GM23248 (cell line): ENCODE measurements around the gene KIZ. TPM values are rescaled to one million over a fixed set of nuclear protein-coding genes. Genes with fewer than 3 reads are reported as not detected.

Experiments
- DNase-seq: peaks from one replicate; pipeline ENCODE4 v3.0.0-alpha.2; 2015
- H2AFZ ChIP-seq: fragments of 200-600 bp; sonication (generic); 2 replicates; pipeline ENCODE4 v1.6.1; 2016; ENCODE audit warnings: antibody characterized with exemption
- H3F3A ChIP-seq: fragments of 200-600 bp; sonication (generic); 2 replicates; pipeline ENCODE4 v1.6.1; 2016; ENCODE audit warnings: mild to moderate bottlenecking, antibody characterized with exemption, mixed run types; ENCODE audit not compliant: insufficient read depth
- H3K27ac ChIP-seq: fragments of 200-600 bp; sonication (generic); 2 replicates; pipeline ENCODE4 v1.5.1; 2016; ENCODE audit warnings: mild to moderate bottlenecking
- H3K27me3 ChIP-seq: fragments of 200-600 bp; sonication (generic); replicated peaks from 2 replicates; pipeline ENCODE4 v1.6.1; 2016; ENCODE audit warnings: mild to moderate bottlenecking; ENCODE audit not compliant: insufficient read depth
- H3K36me3 ChIP-seq: fragments of 200-600 bp; sonication (generic); 2 replicates; pipeline ENCODE4 v1.6.1; 2016; ENCODE audit warnings: low read depth, mild to moderate bottlenecking
- H3K4me1 ChIP-seq: fragments of 200-600 bp; sonication (generic); 2 replicates; pipeline ENCODE4 v1.6.1; 2016; ENCODE audit warnings: mild to moderate bottlenecking; ENCODE audit not compliant: insufficient read depth
- H3K4me2 ChIP-seq: fragments of 200-600 bp; sonication (generic); one replicate; pipeline ENCODE4 v1.6.1; 2016; ENCODE audit warnings: mild to moderate bottlenecking; ENCODE audit not compliant: unreplicated experiment
- H3K4me3 ChIP-seq: fragments of 200-600 bp; sonication (generic); 2 replicates; pipeline ENCODE4 v1.5.1; 2016; ENCODE audit warnings: mild to moderate bottlenecking
- H3K79me2 ChIP-seq: fragments of 200-600 bp; sonication (generic); 2 replicates; pipeline ENCODE4 v1.6.1; 2016; ENCODE audit warnings: mild to moderate bottlenecking; ENCODE audit not compliant: insufficient read depth
- H3K9ac ChIP-seq: fragments of 200-600 bp; sonication (generic); 2 replicates; pipeline ENCODE4 v1.6.1; 2016; ENCODE audit warnings: mild to moderate bottlenecking
- H3K9me2 ChIP-seq: fragments of 200-600 bp; sonication (generic); 2 replicates; pipeline ENCODE4 v1.6.1; 2016; ENCODE audit warnings: mixed run types, mild to moderate bottlenecking, moderate library complexity; ENCODE audit not compliant: insufficient read depth
- H3K9me3 ChIP-seq: fragments of 200-600 bp; sonication (generic); one replicate; pipeline ENCODE4 v1.6.1; 2017; ENCODE audit warnings: low read depth
- H4K20me1 ChIP-seq: fragments of 200-600 bp; sonication (generic); 2 replicates; pipeline ENCODE4 v1.6.0; 2016; ENCODE audit not compliant: insufficient read depth
- EZH2 ChIP-seq: fragments of 200-600 bp; sonication (generic); IDR thresholded peaks from 2 replicates; pipeline ENCODE4 v1.6.1; 2018; ENCODE audit warnings: antibody characterized with exemption, mild to moderate bottlenecking; ENCODE audit not compliant: insufficient read depth, poor library complexity, severe bottlenecking
- EZH2phosphoT487 ChIP-seq: fragments of 200-600 bp; sonication (generic); IDR thresholded peaks from 2 replicates; pipeline ENCODE4 v1.6.1; 2018; ENCODE audit warnings: antibody characterized with exemption, moderate library complexity, mild to moderate bottlenecking, low read depth; ENCODE audit not compliant: insufficient read depth
- WGBS, 2 experiments: methylation state at CpG; one replicate each; pipeline ENCODE4 v1.1.6; 2015 to 2017; ENCODE audit warnings: low lambda C conversion rate in 2 of 2, low coverage in 1 of 2; ENCODE audit errors: missing lambda C conversion rate in 2 of 2; 5-methylcytosine and 5-hydroxymethylcytosine counted together
- in situ Hi-C: fragments of 300-500 bp; cut with MboI; formaldehyde crosslinking; loops from 2 replicates; pipeline ENCODE4 v1.15.0; 2020
- polyA plus RNA-seq: library from polyadenylated mRNA; unstranded; fragments of >200 nt; fragmentation: Nextera tagmentation; extraction: Ambion mirVana; gene quantifications from 2 replicates; pipeline ENCODE4 v1.2.1, GENCODE V29; 2016
- total RNA-seq: library from RNA; depleted of rRNA; stranded (reverse); fragments of >200 nt; shearing (Covaris generic); gene quantifications from 2 replicates; pipeline ENCODE4 v1.2.3, GENCODE V29; 2014

The KIZ gene
- total and polyA plus RNA-seq, 2 experiments from 2014 or later: 15.4 to 24.5 TPM

GRCh38 chr20:21104466-21104761 is 21.5 kb upstream of the KIZ start:
- peaks cover 88% of the 10 kb centered on the region for H3K27me3 ChIP-seq
- H3K9ac ChIP-seq: no peak overlapping the region
- no peaks in the 10 kb centered on the region for H3K36me3 ChIP-seq
- TF ChIP-seq EZH2 (peak; percentile 69), EZH2phosphoT487 (no peak)
- H3K79me2 ChIP-seq: no peaks in the 10 kb centered on the region
- H4K20me1 ChIP-seq: no peaks in the 10 kb centered on the region
- no peak overlapping the region for H3K4me2 ChIP-seq
- no peak for DNase-seq
- 0% methylated on average over 5 of the region's 5 CpGs for WGBS, 2 experiments
- no peak overlapping the region for H3K4me3 ChIP-seq
- H2AFZ ChIP-seq: no peak overlapping the region
- in situ Hi-C loops: no loop called here
- H3K9me3 ChIP-seq: no peaks in the 10 kb centered on the region
- H3K9me2 ChIP-seq: no peaks in the 10 kb centered on the region
- no peak overlapping the region for H3K27ac ChIP-seq
- no peaks in the 10 kb centered on the region for H3F3A ChIP-seq
- no peaks in the 10 kb centered on the region for H3K4me1 ChIP-seq

- Histone ChIP-seq H3K9me3 (no peaks in the 10 kb centered on the region), H3K79me2 (no peaks in the 10 kb centered on the region), H3K27ac (no peak overlapping the region), H3K4me3 (no peak overlapping the region), H2AFZ (no peak overlapping the region), H3K9me2 (no peaks in the 10 kb centered on the region), H3K4me1 (no peaks in the 10 kb centered on the region), H3K36me3 (no peaks in the 10 kb centered on the region), H3K9ac (no peak overlapping the region), H3K27me3 (peaks cover 83% of the 10 kb centered on the region), H3K4me2 (no peak overlapping the region), H3F3A (no peaks in the 10 kb centered on the region), H4K20me1 (no peaks in the 10 kb centered on the region)
- DNase-seq: no peak
- in situ Hi-C loops: no loop called here
- WGBS, 2 experiments: 11 to 16% methylated on average over 9 to 16 of the region's 16 CpGs
- TF ChIP-seq EZH2phosphoT487 (no peak), EZH2 (no peak)
Observed at GRCh38 chr20:21104921-21105320, 21.0 kb upstream of the KIZ start.

DNA sequence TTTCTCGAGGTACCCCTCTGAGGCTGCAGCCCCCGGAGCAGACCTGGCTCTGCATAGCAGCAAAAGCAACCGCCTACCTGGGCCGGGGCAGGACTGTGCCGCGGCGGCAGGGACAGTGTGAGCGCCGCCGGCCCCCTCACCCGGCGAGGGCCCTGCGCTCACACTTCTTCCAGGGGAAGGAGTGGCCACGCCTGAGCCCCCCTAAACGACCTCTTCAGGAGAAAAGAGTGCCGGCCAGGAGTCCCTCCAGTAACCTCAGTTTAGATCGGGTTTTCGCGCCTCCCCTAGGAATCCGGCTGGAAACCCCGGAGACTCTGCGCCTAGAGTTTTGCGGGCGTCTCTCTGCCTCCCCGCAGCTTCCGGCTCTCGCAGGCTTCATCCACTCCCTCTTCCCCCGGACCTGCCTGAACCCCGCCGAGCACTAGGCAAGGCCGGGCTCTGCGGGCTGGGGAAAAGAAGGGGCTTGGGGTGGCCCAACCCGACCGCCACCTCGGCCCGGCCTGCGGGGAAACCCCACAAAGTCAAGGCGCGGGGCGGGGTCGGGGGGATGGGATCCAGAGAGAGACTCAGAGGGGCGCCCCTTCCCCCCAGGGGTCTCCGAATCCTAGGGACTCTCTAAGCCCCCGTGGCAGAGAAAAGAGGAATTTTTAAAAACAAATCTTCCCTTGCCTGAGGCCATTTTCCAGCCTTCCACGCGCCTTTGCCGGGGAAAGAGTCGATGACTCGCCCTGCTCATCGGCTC is 20.3 kb upstream of the KIZ start:
- no peak for TF ChIP-seq EZH2phosphoT487
- TF ChIP-seq EZH2: peak; percentile 42
- Histone ChIP-seq H3K27me3 (peaks cover 76% of the 10 kb centered on the region), H3F3A (no peaks in the 10 kb centered on the region), H4K20me1 (no peaks in the 10 kb centered on the region), H2AFZ (no peak overlapping the region), H3K4me1 (no peaks in the 10 kb centered on the region), H3K27ac (no peak overlapping the region), H3K36me3 (no peaks in the 10 kb centered on the region), H3K9me3 (no peaks in the 10 kb centered on the region), H3K79me2 (no peaks in the 10 kb centered on the region), H3K9me2 (no peaks in the 10 kb centered on the region), H3K9ac (no peak overlapping the region), H3K4me3 (no peak overlapping the region), H3K4me2 (no peak overlapping the region)
- WGBS, 2 experiments: 5 to 6% methylated on average over 39 to 46 of the region's 50 CpGs
- in situ Hi-C loops: no loop called here
- DNase-seq: no peak

GRCh38 chr20:21106171-21107017 is 19.5 kb upstream of the KIZ start, which contains the start of gene LINC00237:
Gene LINC00237 (minus strand): TSS chr20:21106358.
- Histone ChIP-seq H3K9me3 (no peaks in the 10 kb centered on the region), H3K27me3 (peaks cover 68% of the 10 kb centered on the region), H3K9me2 (no peaks in the 10 kb centered on the region), H2AFZ (no peak within 1 kb of the TSS), H3K4me1 (no peaks in the 10 kb centered on the region), H3K4me3 (no peak within 1 kb of the TSS), H3K79me2 (no peaks in the 10 kb centered on the region), H3K4me2 (no peak within 1 kb of the TSS), H3F3A (no peaks in the 10 kb centered on the region), H3K9ac (no peak within 1 kb of the TSS), H4K20me1 (no peaks in the 10 kb centered on the region), H3K27ac (no peak within 1 kb of the TSS), H3K36me3 (no peaks in the 10 kb centered on the region)
- DNase-seq: no peak
- in situ Hi-C loops: no loop called here
- WGBS, 2 experiments: 8 to 9% methylated on average over 26 to 43 of the region's 43 CpGs
- TF ChIP-seq EZH2phosphoT487 (no peak), EZH2 (no peak)
